H1 (cell line): Measurements from ENCODE around the gene MTX2. TPM values are rescaled to one million over a fixed set of nuclear protein-coding genes. Genes with fewer than 3 reads are reported as not detected.

ENCODE experiments used
- CBX8 ChIP-seq: fragments of 300-800, 300-1000 bp; sonication (generic); IDR thresholded peaks from 2 replicates; pipeline ENCODE4 v1.7.1; 2016; ENCODE audit warnings: low read depth, low read length, borderline replicate concordance
- CTBP2 ChIP-seq: IDR thresholded peaks from 2 replicates; pipeline ENCODE4 v1.7.0; 2011; ENCODE audit warnings: borderline replicate concordance, mild to moderate bottlenecking, moderate library complexity, mixed read lengths, low read length; ENCODE audit not compliant: insufficient read depth, insufficient read length
- EGR1 ChIP-seq: IDR thresholded peaks from 2 replicates; pipeline ENCODE4 v1.6.1; 2011; ENCODE audit warnings: low read depth, low read length, borderline replicate concordance
- EP300 ChIP-seq, 2 experiments: IDR thresholded peaks; 1 replicate in 1 of 2; 2 replicates in 1 of 2; pipeline ENCODE4 v1.6.1; 2011 to 2012; ENCODE audit warnings: low read depth in 2 of 2, low read length in 2 of 2, mild to moderate bottlenecking in 2 of 2, borderline replicate concordance in 1 of 2, inconsistent platforms in 1 of 2, moderate library complexity in 1 of 2
- GABPA ChIP-seq: IDR thresholded peaks from 2 replicates; pipeline ENCODE4 v1.6.1; 2011; ENCODE audit warnings: mild to moderate bottlenecking, low read length, moderate library complexity, borderline replicate concordance; ENCODE audit not compliant: insufficient read depth
- HDAC6 ChIP-seq: IDR thresholded peaks from one replicate; pipeline ENCODE4 v1.7.1; 2012; ENCODE audit warnings: low read depth, mild to moderate bottlenecking, inconsistent platforms, low read length, moderate library complexity
- PHF8 ChIP-seq: fragments of 200-600 bp; sonication (generic); conservative IDR thresholded peaks from 2 replicates; pipeline ENCODE4 v1.7.1; 2012; ENCODE audit warnings: low read depth, mild to moderate bottlenecking, inconsistent platforms, low read length, moderate library complexity
- POU5F1 ChIP-seq: IDR thresholded peaks from 2 replicates; pipeline ENCODE4 v1.6.1; 2011; ENCODE audit warnings: low read depth, mild to moderate bottlenecking, low read length, moderate library complexity
- RAD21 ChIP-seq, 2 experiments: IDR thresholded peaks in 1 of 2; conservative IDR thresholded peaks in 1 of 2; 2 replicates each; pipeline ENCODE4 v1.6.1; 2011; ENCODE audit warnings: low read depth in 2 of 2, low read length in 2 of 2, improper control_type of control experiment in 1 of 2, inconsistent platforms in 1 of 2, mild to moderate bottlenecking in 1 of 2, moderate library complexity in 1 of 2
- SIRT6 ChIP-seq: IDR thresholded peaks from one replicate; pipeline ENCODE4 v1.7.1; 2012; ENCODE audit warnings: low read length, inconsistent platforms
- polyA plus RNA-seq, 7 experiments: library from polyadenylated mRNA; depleted of rRNA in 3 of 7; stranded (reverse) in 5 of 7; unstranded in 2 of 7; fragments of >200 nt in 5 of 7; fragments of 200-250 nt in 2 of 7; gene quantifications; 1 replicate in 5 of 7; 2 replicates in 1 of 7; 4 replicates in 1 of 7; pipeline versions ENCODE4 v1.2.1 to v1.2.3, GENCODE V29; 2011 to 2013; ENCODE audit warnings: missing spikeins in 2 of 7, mixed read lengths in 2 of 7
- total RNA-seq: library from RNA; stranded (reverse); fragmentation: NEBNext Ultra II Directional; extraction: Animal tissue kit (Norgen Biotek cat#: 25700); gene quantifications from 2 replicates; pipeline ENCODE4 v1.2.1, GENCODE V29; 2021

MTX2 gene
- total and polyA plus RNA-seq, 2 of the 8 experiments (the other 6 are each of a cell fraction or from before 2014, with no cell fraction given): 33.5 to 38.3 TPM

- no peak; a peak in 1 of 4 replicates for TF ChIP-seq RAD21 (IDR thresholded peaks at IDR 0.05 in 1 of 2, conservative IDR thresholded peaks at IDR 0.05 in 1 of 2; ENCODE audit: low read depth in 2 of 2, low read length in 2 of 2)
- no peak for TF ChIP-seq SIRT6
- TF ChIP-seq EGR1: peak; percentile 85; the same call in 1 of the 2 replicates
- no peak for TF ChIP-seq POU5F1
- no peak for TF ChIP-seq CBX8
- peak; percentile 38 for TF ChIP-seq CTBP2
- no peak for TF ChIP-seq EP300 (IDR thresholded peaks at IDR 0.05; ENCODE audit: borderline replicate concordance in 1 of 2, low read depth in 2 of 2, low read length in 2 of 2)
- no peak for TF ChIP-seq HDAC6
- peak; percentile 94 for TF ChIP-seq PHF8
- TF ChIP-seq GABPA: peak; percentile 87
- TF ChIP-seq, all 59 proteins: peak for 16
Measured at GRCh38 chr2:176269319-176270099, at the start of gene MTX2 (continued).
